OCI-M1 (cell line): Measurements from ENCODE around the gene VPS29.
"Not testable (repeated sequence)": the region's sequence is repeated elsewhere in the genome, so short reads cannot be mapped to it uniquely, and the experiment has no call there.

Source experiments
- DNase-seq: peaks from one replicate; lab custom pipeline; 2025; lab: John Stamatoyannopoulos, UW

The VPS29 gene

GRCh38 chr12:110501752-110502738 lies at the start of gene VPS29, which contains the start of gene RAD9B:
Gene VPS29, minus strand, starts transcription at chr12:110502111. Its CDS starts 60 bp downstream, at chr12:110502051.
Gene RAD9B, plus strand, starts transcription at chr12:110502331. Its CDS starts 7 bp downstream, at chr12:110502338.
- DNase-seq = peak; percentile 99

GRCh38 chr12:110550981-110551380 lies 49.1 kb upstream of the VPS29 start:
- DNase-seq = no peak

GRCh38 chr12:110549716-110550115 lies 47.8 kb upstream of the VPS29 start:
- no peak for DNase-seq

GRCh38 chr12:110548678-110549077 lies 46.8 kb upstream of the VPS29 start:
- no peak for DNase-seq

GRCh38 chr12:110547090-110547489 lies 45.2 kb upstream of the VPS29 start:
- no peak for DNase-seq

GRCh38 chr12:110546339-110546738 lies 44.4 kb upstream of the VPS29 start:
- DNase-seq = no peak

- DNase-seq = no peak
These were observed 43.9 kb upstream of the VPS29 start for GRCh38 chr12:110545812-110546211.

- DNase-seq = not testable (repeated sequence)
These were observed 43.3 kb upstream of the VPS29 start for GRCh38 chr12:110545259-110545658.

GRCh38 chr12:110543965-110544364 lies 42.1 kb upstream of the VPS29 start:
- DNase-seq = no peak

GRCh38 chr12:110543252-110543959 lies 41.5 kb upstream of the VPS29 start:
- no peak for DNase-seq

- no peak for DNase-seq
These were observed 38.1 kb upstream of the VPS29 start for GRCh38 chr12:110540048-110540447.

GRCh38 chr12:110538869-110539622 lies 37.1 kb upstream of the VPS29 start:
- DNase-seq = no peak

GRCh38 chr12:110537605-110538409 lies 35.9 kb upstream of the VPS29 start:
- no peak for DNase-seq

GRCh38 chr12:110536834-110537604 lies 35.1 kb upstream of the VPS29 start:
- no peak for DNase-seq

- no peak for DNase-seq
These were observed 32.9 kb upstream of the VPS29 start for GRCh38 chr12:110534811-110535210.

- no peak for DNase-seq
These were observed 31.7 kb upstream of the VPS29 start for GRCh38 chr12:110533607-110534006.

GRCh38 chr12:110532644-110533043 lies 30.7 kb upstream of the VPS29 start:
- DNase-seq = no peak

GRCh38 chr12:110531741-110532333 lies 29.9 kb upstream of the VPS29 start:
- no peak for DNase-seq

- no peak for DNase-seq
These were observed 28.6 kb upstream of the VPS29 start for GRCh38 chr12:110530511-110530910.

GRCh38 chr12:110528277-110528839 lies 26.4 kb upstream of the VPS29 start:
- no peak for DNase-seq
